Astrocyte (in vitro differentiated cells and primary cell): ENCODE data around the gene FBXO34. TPM values are rescaled to one million over a fixed set of nuclear protein-coding genes. Genes with fewer than 3 reads are reported as not detected.

Experiments
- DNase-seq: peaks from one replicate; pipeline ENCODE4 v3.0.0-alpha.2; 2010; ENCODE audit warnings: low read depth
- FAIRE-seq: peaks from 2 replicates; lab custom pipeline; 2011; peaks lifted over from hg19 to GRCh38; lab: Jason Lieb, UNC
- H2AFZ ChIP-seq: 2 replicates; pipeline ENCODE4 v1.6.0; 2012; ENCODE audit warnings: low read depth, low read length, inconsistent platforms
- H3K27ac ChIP-seq: 2 replicates; pipeline ENCODE4 v1.5.1; 2011; ENCODE audit warnings: low read depth, low read length, inconsistent platforms
- H3K27me3 ChIP-seq: 2 replicates; pipeline ENCODE4 v1.6.0; 2011; ENCODE audit warnings: low read length, inconsistent platforms; ENCODE audit not compliant: insufficient read depth
- H3K36me3 ChIP-seq: 2 replicates; pipeline ENCODE4 v1.5.1; 2011; ENCODE audit warnings: low read length, inconsistent platforms; ENCODE audit not compliant: insufficient read depth
- H3K4me1 ChIP-seq: 2 replicates; pipeline ENCODE4 v1.5.1; 2011; ENCODE audit warnings: low read length, inconsistent platforms; ENCODE audit not compliant: insufficient read depth
- H3K4me2 ChIP-seq: 2 replicates; pipeline ENCODE4 v1.6.0; 2012; ENCODE audit warnings: low read length, inconsistent platforms
- H3K4me3 ChIP-seq: 2 replicates; pipeline ENCODE4 v1.5.1; 2011; ENCODE audit warnings: low read depth, mild to moderate bottlenecking, low read length, inconsistent platforms; ENCODE audit not compliant: insufficient read depth
- H3K79me2 ChIP-seq: 2 replicates; pipeline ENCODE4 v1.6.0; 2012; ENCODE audit warnings: mild to moderate bottlenecking, low read length, inconsistent platforms; ENCODE audit not compliant: insufficient read depth
- H3K9ac ChIP-seq: 2 replicates; pipeline ENCODE4 v1.6.0; 2012; ENCODE audit warnings: mild to moderate bottlenecking, low read length, inconsistent platforms
- H3K9me3 ChIP-seq: 2 replicates; pipeline ENCODE4 v1.5.1; 2012; ENCODE audit warnings: low read depth, mild to moderate bottlenecking, low read length, inconsistent platforms; ENCODE audit not compliant: insufficient read depth
- H4K20me1 ChIP-seq: 2 replicates; pipeline ENCODE4 v1.6.0; 2012; ENCODE audit warnings: low read length, inconsistent platforms; ENCODE audit not compliant: insufficient read depth
- H3K27ac Mint-ChIP-seq: one replicate; pipeline ENCODE4 v1.8.0; 2021; ENCODE audit warnings: mild to moderate bottlenecking, mixed read lengths; ENCODE audit not compliant: unreplicated experiment
- H3K27me3 Mint-ChIP-seq: one replicate; pipeline ENCODE4 v1.8.0; 2021; ENCODE audit warnings: low read depth, mixed read lengths; ENCODE audit not compliant: unreplicated experiment
- H3K36me3 Mint-ChIP-seq: one replicate; pipeline ENCODE4 v1.8.0; 2021; ENCODE audit warnings: low read depth, mixed read lengths; ENCODE audit not compliant: unreplicated experiment
- H3K4me1 Mint-ChIP-seq: one replicate; pipeline ENCODE4 v1.8.0; 2021; ENCODE audit warnings: low read depth, mixed read lengths; ENCODE audit not compliant: unreplicated experiment
- H3K4me3 Mint-ChIP-seq: one replicate; pipeline ENCODE4 v1.8.0; 2021; ENCODE audit warnings: mild to moderate bottlenecking, moderate library complexity, mixed read lengths; ENCODE audit not compliant: unreplicated experiment
- H3K9me3 Mint-ChIP-seq: one replicate; pipeline ENCODE4 v1.8.0; 2021; ENCODE audit warnings: mild to moderate bottlenecking, mixed read lengths; ENCODE audit not compliant: unreplicated experiment
- CTCF ChIP-seq: IDR thresholded peaks from 2 replicates; pipeline ENCODE4 v1.5.1; 2011; ENCODE audit warnings: low read depth, mild to moderate bottlenecking, inconsistent platforms, low read length, moderate library complexity; ENCODE audit not compliant: insufficient read depth
- EZH2 ChIP-seq: IDR thresholded peaks from 2 replicates; pipeline ENCODE4 v1.6.1; 2012; ENCODE audit warnings: mild to moderate bottlenecking, low read length, inconsistent platforms; ENCODE audit not compliant: insufficient read depth
- total RNA-seq: library from RNA; stranded (reverse); gene quantifications from 2 replicates; pipeline ENCODE4 v1.2.1, GENCODE V29; 2021

Gene FBXO34
- total RNA-seq, 1 donor from 2014 or later: 23.4 TPM

- Histone ChIP-seq H4K20me1 (peaks cover 72% of the 10 kb centered on the region), H3K27ac (no peak overlapping the region), H3K4me1 (no peaks in the 10 kb centered on the region), H3K27me3 (no peaks in the 10 kb centered on the region), H3K4me2 (no peak overlapping the region), H3K79me2 (peaks cover 48% of the 10 kb centered on the region), H3K36me3 (peaks cover 12% of the 10 kb centered on the region), H3K9ac (no peak overlapping the region), H3K4me3 (no peak overlapping the region), H3K9me3 (no peaks in the 10 kb centered on the region), H2AFZ (no peak overlapping the region)
- Mint-ChIP-seq H3K4me3 (no peak overlapping the region), H3K9me3 (no peaks in the 10 kb centered on the region), H3K4me1 (peaks cover 6% of the 10 kb centered on the region), H3K27me3 (no peaks in the 10 kb centered on the region), H3K36me3 (peaks cover 15% of the 10 kb centered on the region), H3K27ac (no peak overlapping the region)
- TF ChIP-seq CTCF (no peak), EZH2 (no peak)
- FAIRE-seq: no peak
- DNase-seq: no peak
Observed at GRCh38 chr14:55347040-55347439, 75.8 kb downstream of the FBXO34 start.

GRCh38 chr14:55347748-55348147, 76.5 kb downstream of the FBXO34 start:
- Mint-ChIP-seq H3K27me3 (no peaks in the 10 kb centered on the region), H3K27ac (no peak overlapping the region), H3K9me3 (no peaks in the 10 kb centered on the region), H3K4me1 (peaks cover 5% of the 10 kb centered on the region), H3K36me3 (peaks cover 15% of the 10 kb centered on the region), H3K4me3 (no peak overlapping the region)
- no peaks in the 10 kb centered on the region for H3K9me3 ChIP-seq
- H3K4me1 ChIP-seq: no peaks in the 10 kb centered on the region
- H3K27me3 ChIP-seq: no peaks in the 10 kb centered on the region
- H3K27ac ChIP-seq: no peak overlapping the region
- DNase-seq (no peak), FAIRE-seq (no peak)
- no peak overlapping the region for H2AFZ ChIP-seq
- peaks cover 13% of the 10 kb centered on the region for H3K36me3 ChIP-seq
- no peak for TF ChIP-seq CTCF
- TF ChIP-seq EZH2: no peak
- no peak overlapping the region for H3K4me2 ChIP-seq
- no peak overlapping the region for H3K4me3 ChIP-seq
- peaks cover 43% of the 10 kb centered on the region for H3K79me2 ChIP-seq
- H4K20me1 ChIP-seq: peaks cover 68% of the 10 kb centered on the region
- no peak overlapping the region for H3K9ac ChIP-seq

- no peak for DNase-seq
- Mint-ChIP-seq H3K4me1 (peaks cover 5% of the 10 kb centered on the region), H3K4me3 (no peak overlapping the region), H3K9me3 (no peaks in the 10 kb centered on the region), H3K27ac (no peak overlapping the region), H3K36me3 (peaks cover 15% of the 10 kb centered on the region), H3K27me3 (no peaks in the 10 kb centered on the region)
- TF ChIP-seq CTCF (no peak), EZH2 (no peak)
- FAIRE-seq: no peak
- no peaks in the 10 kb centered on the region for H3K4me1 ChIP-seq
- H3K27me3 ChIP-seq: no peaks in the 10 kb centered on the region
- H2AFZ ChIP-seq: no peak overlapping the region
- no peak overlapping the region for H3K4me3 ChIP-seq
- H3K36me3 ChIP-seq: peaks cover 13% of the 10 kb centered on the region
- peaks cover 67% of the 10 kb centered on the region for H4K20me1 ChIP-seq
- peaks cover 41% of the 10 kb centered on the region for H3K79me2 ChIP-seq
- H3K9me3 ChIP-seq: no peaks in the 10 kb centered on the region
- no peak overlapping the region for H3K27ac ChIP-seq
- H3K9ac ChIP-seq: no peak overlapping the region
- no peak overlapping the region for H3K4me2 ChIP-seq
Observed at GRCh38 chr14:55348766-55349453, 77.7 kb downstream of the FBXO34 start.
